ENCODE data around the gene ANKRD36.
"Not testable (repeated sequence)": the region's sequence is repeated elsewhere in the genome, so short reads cannot be mapped to it uniquely, and the experiment has no call there.

DNA sequence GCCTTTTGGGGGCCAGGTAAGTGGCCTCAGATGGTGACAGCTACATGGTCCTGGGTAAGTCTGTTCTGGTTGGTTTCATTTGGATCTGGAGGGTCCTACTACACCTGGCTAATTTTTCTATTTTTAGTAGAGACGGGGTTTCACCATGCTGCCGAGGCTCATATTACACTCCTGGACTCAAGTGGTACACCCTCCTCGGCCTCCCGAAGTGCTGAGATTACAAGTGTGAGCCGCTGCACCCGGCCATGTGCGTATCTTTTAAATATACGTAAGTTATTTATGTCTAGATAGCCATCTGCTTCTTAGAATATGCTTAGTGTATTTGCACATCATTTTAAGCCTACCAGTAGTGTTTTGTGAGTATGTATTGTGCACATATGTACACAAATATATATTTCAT is 35.7 kb upstream of the ANKRD36 start:
- TF ChIP-seq, protein P1, sequence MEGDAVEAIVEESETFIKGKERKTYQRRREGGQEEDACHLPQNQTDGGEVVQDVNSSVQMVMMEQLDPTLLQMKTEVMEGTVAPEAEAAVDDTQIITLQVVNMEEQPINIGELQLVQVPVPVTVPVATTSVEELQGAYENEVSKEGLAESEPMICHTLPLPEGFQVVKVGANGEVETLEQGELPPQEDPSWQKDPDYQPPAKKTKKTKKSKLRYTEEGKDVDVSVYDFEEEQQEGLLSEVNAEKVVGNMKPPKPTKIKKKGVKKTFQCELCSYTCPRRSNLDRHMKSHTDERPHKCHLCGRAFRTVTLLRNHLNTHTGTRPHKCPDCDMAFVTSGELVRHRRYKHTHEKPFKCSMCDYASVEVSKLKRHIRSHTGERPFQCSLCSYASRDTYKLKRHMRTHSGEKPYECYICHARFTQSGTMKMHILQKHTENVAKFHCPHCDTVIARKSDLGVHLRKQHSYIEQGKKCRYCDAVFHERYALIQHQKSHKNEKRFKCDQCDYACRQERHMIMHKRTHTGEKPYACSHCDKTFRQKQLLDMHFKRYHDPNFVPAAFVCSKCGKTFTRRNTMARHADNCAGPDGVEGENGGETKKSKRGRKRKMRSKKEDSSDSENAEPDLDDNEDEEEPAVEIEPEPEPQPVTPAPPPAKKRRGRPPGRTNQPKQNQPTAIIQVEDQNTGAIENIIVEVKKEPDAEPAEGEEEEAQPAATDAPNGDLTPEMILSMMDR (IDR thresholded peaks at IDR 0.05; ENCODE audit: low read length), result not testable (repeated sequence)
- TF ChIP-seq EZH2 (IDR thresholded peaks at IDR 0.05; ENCODE audit: borderline replicate concordance, low read length), result not testable (repeated sequence)

All from OCI-LY1 (cell line).